ENCODE results near the gene PLCD1.

- no peak for TF ChIP-seq POLR2A (IDR thresholded peaks at IDR 0.05)
- TF ChIP-seq CTCF (IDR thresholded peaks at IDR 0.05) = no peak
Measured at GRCh38 chr3:38000242-38000916, 29.1 kb downstream of the PLCD1 start.
